ENCODE data around the gene UST.

UST gene

GRCh38 chr6:148765898-148766808 lies 19.3 kb downstream of the UST start:
- Histone ChIP-seq H4K20me1 (no peaks in the 10 kb centered on the region), H3K9me3 (no peaks in the 10 kb centered on the region), H3K27me3 (no peaks in the 10 kb centered on the region), H3K4me1 (peaks cover 53% of the 10 kb centered on the region), H3K4me3 (no peak overlapping the region), H3K27ac (no peak overlapping the region), H3K4me2 (no peak overlapping the region), H3K36me3 (no peaks in the 10 kb centered on the region), H3K9ac (no peak overlapping the region)
- no peak for TF ChIP-seq Cebpa-rat (IDR thresholded peaks at IDR 0.05)

GRCh38 chr6:148768646-148769270 lies 21.9 kb downstream of the UST start:
- Histone ChIP-seq H3K4me1 (peaks cover 47% of the 10 kb centered on the region), H3K4me2 (no peak overlapping the region)

GRCh38 chr6:148769304-148769968 lies 22.6 kb downstream of the UST start:
- peak overlapping the region; percentile 50 for H3K4me2 ChIP-seq
- H3K36me3 ChIP-seq = no peaks in the 10 kb centered on the region
- H3K9ac ChIP-seq = no peak overlapping the region
- TF ChIP-seq Cebpa-rat (IDR thresholded peaks at IDR 0.05) = no peak
- H3K27me3 ChIP-seq = no peaks in the 10 kb centered on the region
- no peaks in the 10 kb centered on the region for H4K20me1 ChIP-seq
- no peak overlapping the region for H3K4me3 ChIP-seq
- no peaks in the 10 kb centered on the region for H3K9me3 ChIP-seq
- H3K4me1 ChIP-seq = peaks cover 40% of the 10 kb centered on the region
- H3K27ac ChIP-seq = no peak overlapping the region

More at GRCh38 chr6:148768646-148769270, 21.9 kb downstream of the UST start:
- no peak overlapping the region for H3K9ac ChIP-seq
- H4K20me1 ChIP-seq = no peaks in the 10 kb centered on the region
- H3K9me3 ChIP-seq = no peaks in the 10 kb centered on the region
- H3K4me3 ChIP-seq = no peak overlapping the region
- H3K27ac ChIP-seq = no peak overlapping the region
- TF ChIP-seq Cebpa-rat (IDR thresholded peaks at IDR 0.05) = no peak
- H3K27me3 ChIP-seq = no peaks in the 10 kb centered on the region
- no peaks in the 10 kb centered on the region for H3K36me3 ChIP-seq

- H4K20me1 ChIP-seq = no peaks in the 10 kb centered on the region
- no peak overlapping the region for H3K27ac ChIP-seq
- peaks cover 34% of the 10 kb centered on the region for H3K4me1 ChIP-seq
- H3K27me3 ChIP-seq = no peaks in the 10 kb centered on the region
- no peaks in the 10 kb centered on the region for H3K36me3 ChIP-seq
- H3K4me2 ChIP-seq = peak overlapping the region; percentile 50
- no peaks in the 10 kb centered on the region for H3K9me3 ChIP-seq
- H3K9ac ChIP-seq = no peak overlapping the region
- H3K4me3 ChIP-seq = no peak overlapping the region
- TF ChIP-seq Cebpa-rat (IDR thresholded peaks at IDR 0.05) = no peak
Measured at GRCh38 chr6:148770408-148771211, 23.8 kb downstream of the UST start.

GRCh38 chr6:148771212-148771601 lies 24.4 kb downstream of the UST start:
- no peaks in the 10 kb centered on the region for H3K36me3 ChIP-seq
- no peak for TF ChIP-seq Cebpa-rat (IDR thresholded peaks at IDR 0.05)
- no peak overlapping the region for H3K27ac ChIP-seq
- H3K9me3 ChIP-seq = no peaks in the 10 kb centered on the region
- peaks cover 34% of the 10 kb centered on the region for H3K4me1 ChIP-seq
- H3K4me2 ChIP-seq = peak overlapping the region; percentile 50
- no peaks in the 10 kb centered on the region for H4K20me1 ChIP-seq
- H3K9ac ChIP-seq = no peak overlapping the region
- H3K4me3 ChIP-seq = no peak overlapping the region
- H3K27me3 ChIP-seq = no peaks in the 10 kb centered on the region

GRCh38 chr6:148771896-148772554 lies 25.2 kb downstream of the UST start:
- Histone ChIP-seq H3K4me1 (peaks cover 34% of the 10 kb centered on the region), H3K27me3 (no peaks in the 10 kb centered on the region), H4K20me1 (no peaks in the 10 kb centered on the region), H3K4me2 (peak overlapping the region; percentile 50), H3K4me3 (no peak overlapping the region), H3K9ac (0 out of 2 replicates have a peak overlapping the region, but pooled peaks have one; percentile 28), H3K27ac (no peak overlapping the region), H3K9me3 (no peaks in the 10 kb centered on the region), H3K36me3 (no peaks in the 10 kb centered on the region)
- TF ChIP-seq Cebpa-rat (IDR thresholded peaks at IDR 0.05) = no peak

- H3K27me3 ChIP-seq = no peaks in the 10 kb centered on the region
- H3K4me3 ChIP-seq = no peak overlapping the region
- H3K4me1 ChIP-seq = peaks cover 25% of the 10 kb centered on the region
- H3K27ac ChIP-seq = no peak overlapping the region
- no peaks in the 10 kb centered on the region for H4K20me1 ChIP-seq
- H3K9ac ChIP-seq = no peak overlapping the region
- no peak for TF ChIP-seq Cebpa-rat (IDR thresholded peaks at IDR 0.05)
- no peaks in the 10 kb centered on the region for H3K9me3 ChIP-seq
- H3K4me2 ChIP-seq = no peak overlapping the region
- H3K36me3 ChIP-seq = no peaks in the 10 kb centered on the region
Measured at GRCh38 chr6:148775161-148775560, 28.3 kb downstream of the UST start.

- H3K9me3 ChIP-seq = no peaks in the 10 kb centered on the region
- no peaks in the 10 kb centered on the region for H3K36me3 ChIP-seq
- no peak for TF ChIP-seq Cebpa-rat (IDR thresholded peaks at IDR 0.05)
- H3K4me3 ChIP-seq = no peak overlapping the region
- no peaks in the 10 kb centered on the region for H4K20me1 ChIP-seq
- H3K4me2 ChIP-seq = no peak overlapping the region
- no peaks in the 10 kb centered on the region for H3K27me3 ChIP-seq
- peaks cover 10% of the 10 kb centered on the region for H3K4me1 ChIP-seq
- H3K27ac ChIP-seq = no peak overlapping the region
- H3K9ac ChIP-seq = no peak overlapping the region
Measured at GRCh38 chr6:148776321-148777308, 29.8 kb downstream of the UST start.
